Smooth muscle cell (in vitro differentiated cells): ENCODE measurements around the gene MRC2. TPM values are rescaled to one million over a fixed set of nuclear protein-coding genes. Genes with fewer than 3 reads are reported as not detected.

Experiments used
- DNase-seq: peaks from one replicate; lab custom pipeline; 2025; ENCODE audit not compliant: unreplicated experiment; lab: John Stamatoyannopoulos, UW
- H2AFZ ChIP-seq: fragments of 200-600 bp; sonication (generic); 2 replicates; pipeline ENCODE4 v1.6.0; 2016; ENCODE audit warnings: antibody characterized with exemption, low read depth, mild to moderate bottlenecking
- H3F3A ChIP-seq: fragments of 200-600 bp; sonication (generic); 2 replicates; pipeline ENCODE4 v1.6.0; 2017; ENCODE audit warnings: antibody characterized with exemption, low read depth
- H3K27ac ChIP-seq: fragments of 200-600 bp; sonication (generic); 2 replicates; pipeline ENCODE4 v1.5.1; 2016; ENCODE audit warnings: low read depth, mild to moderate bottlenecking
- H3K27me3 ChIP-seq: fragments of 200-600 bp; sonication (generic); 2 replicates; pipeline ENCODE4 v1.6.1; 2016; ENCODE audit warnings: low read depth, mild to moderate bottlenecking
- H3K36me3 ChIP-seq: fragments of 200-600 bp; sonication (generic); 2 replicates; pipeline ENCODE4 v1.5.1; 2016; ENCODE audit warnings: low read depth
- H3K4me1 ChIP-seq: fragments of 200-600 bp; sonication (generic); 2 replicates; pipeline ENCODE4 v1.5.1; 2016; ENCODE audit warnings: low read depth
- H3K4me2 ChIP-seq: fragments of 200-600 bp; sonication (generic); 2 replicates; pipeline ENCODE4 v1.6.0; 2016; ENCODE audit warnings: mild to moderate bottlenecking
- H3K4me3 ChIP-seq: fragments of 200-600 bp; sonication (generic); 2 replicates; pipeline ENCODE4 v1.5.1; 2016; ENCODE audit warnings: mild to moderate bottlenecking
- H3K79me2 ChIP-seq: fragments of 200-600 bp; sonication (generic); 2 replicates; pipeline ENCODE4 v1.6.0; 2016; ENCODE audit warnings: low read depth, mild to moderate bottlenecking
- H3K9ac ChIP-seq: fragments of 200-600 bp; sonication (generic); 2 replicates; pipeline ENCODE4 v1.6.0; 2016; ENCODE audit warnings: low read depth
- H3K9me3 ChIP-seq: fragments of 200-600 bp; sonication (generic); replicated peaks from 2 replicates; pipeline ENCODE4 v1.5.1; 2016; ENCODE audit warnings: low read depth
- H4K20me1 ChIP-seq: fragments of 200-600 bp; sonication (generic); 2 replicates; pipeline ENCODE4 v1.6.0; 2016; ENCODE audit warnings: low read depth
- CTCF ChIP-seq: fragments of 200-600 bp; sonication (generic); IDR thresholded peaks from 2 replicates; pipeline ENCODE4 v1.5.1; 2017; ENCODE audit warnings: borderline replicate concordance, mild to moderate bottlenecking, antibody characterized with exemption; ENCODE audit not compliant: insufficient read depth, poor library complexity, severe bottlenecking
- whole genome bisulfite sequencing: methylation state at CpG from one replicate; pipeline ENCODE4 v1.1.7; 2016; ENCODE audit warnings: low lambda C conversion rate; 5-methylcytosine and 5-hydroxymethylcytosine counted together
- polyA plus RNA-seq: library from polyadenylated mRNA; unstranded; fragments of >200 nt; fragmentation: Nextera tagmentation; extraction: Ambion mirVana; gene quantifications from 2 replicates; pipeline ENCODE4 v1.2.1, GENCODE V29; 2016
- total RNA-seq: library from RNA; depleted of rRNA; stranded (reverse); fragments of >200 nt; gene quantifications from 2 replicates; pipeline ENCODE4 v1.2.3, GENCODE V29; 2014

MRC2 gene
- total and polyA plus RNA-seq, 2 experiments from 2014 or later: 177 to 489 TPM

- no peak for TF ChIP-seq CTCF
- Histone ChIP-seq H3K4me1 (peaks cover 13% of the 10 kb centered on the region), H3F3A (no peaks in the 10 kb centered on the region), H3K36me3 (no peaks in the 10 kb centered on the region), H4K20me1 (no peaks in the 10 kb centered on the region), H3K79me2 (no peaks in the 10 kb centered on the region), H3K27me3 (no peaks in the 10 kb centered on the region), H3K9ac (no peak overlapping the region), H3K4me2 (no peak overlapping the region), H2AFZ (no peak overlapping the region), H3K9me3 (no peaks in the 10 kb centered on the region), H3K27ac (peak overlapping the region; percentile 86), H3K4me3 (no peak overlapping the region)
- no peak for DNase-seq
- 72% methylated on average over 1 of the region's 1 CpG for WGBS
Observed at GRCh38 chr17:62719586-62719985, 92.1 kb downstream of the MRC2 start.

- peak overlapping the region; percentile 86 for H3K27ac ChIP-seq
- H3K4me2 ChIP-seq: no peak overlapping the region
- H3K27me3 ChIP-seq: no peaks in the 10 kb centered on the region
- DNase-seq: no peak
- peaks cover 17% of the 10 kb centered on the region for H3K4me1 ChIP-seq
- no peak overlapping the region for H3K9ac ChIP-seq
- H3K4me3 ChIP-seq: no peak overlapping the region
- no peaks in the 10 kb centered on the region for H3K36me3 ChIP-seq
- no peaks in the 10 kb centered on the region for H3K9me3 ChIP-seq
- H2AFZ ChIP-seq: no peak overlapping the region
- H3F3A ChIP-seq: no peaks in the 10 kb centered on the region
- H4K20me1 ChIP-seq: no peaks in the 10 kb centered on the region
- TF ChIP-seq CTCF: peak; percentile 21
- no peaks in the 10 kb centered on the region for H3K79me2 ChIP-seq
- WGBS: 82% methylated on average over 3 of the region's 3 CpGs
Observed at GRCh38 chr17:62720126-62720850, 92.8 kb downstream of the MRC2 start.

GRCh38 chr17:62722625-62723024, 95.2 kb downstream of the MRC2 start:
- TF ChIP-seq CTCF: no peak
- no peaks in the 10 kb centered on the region for H4K20me1 ChIP-seq
- H3K27ac ChIP-seq: no peak overlapping the region
- no peak overlapping the region for H3K4me2 ChIP-seq
- no peak overlapping the region for H3K9ac ChIP-seq
- no peaks in the 10 kb centered on the region for H3K79me2 ChIP-seq
- no peaks in the 10 kb centered on the region for H3K9me3 ChIP-seq
- no peak overlapping the region for H2AFZ ChIP-seq
- H3K4me3 ChIP-seq: no peak overlapping the region
- no peaks in the 10 kb centered on the region for H3K36me3 ChIP-seq
- H3K27me3 ChIP-seq: no peaks in the 10 kb centered on the region
- no peaks in the 10 kb centered on the region for H3F3A ChIP-seq
- 47% methylated on average over 1 of the region's 1 CpG for WGBS
- no peak for DNase-seq
- H3K4me1 ChIP-seq: peaks cover 17% of the 10 kb centered on the region

- no peaks in the 10 kb centered on the region for H4K20me1 ChIP-seq
- no peaks in the 10 kb centered on the region for H3K27me3 ChIP-seq
- no peak for DNase-seq
- H3K4me3 ChIP-seq: no peak overlapping the region
- H3K79me2 ChIP-seq: no peaks in the 10 kb centered on the region
- H3F3A ChIP-seq: no peaks in the 10 kb centered on the region
- 78% methylated on average over 7 of the region's 7 CpGs for WGBS
- TF ChIP-seq CTCF: no peak
- no peak overlapping the region for H3K27ac ChIP-seq
- peaks cover 15% of the 10 kb centered on the region for H3K4me1 ChIP-seq
- H3K4me2 ChIP-seq: no peak overlapping the region
- H2AFZ ChIP-seq: no peak overlapping the region
- H3K9me3 ChIP-seq: no peaks in the 10 kb centered on the region
- no peak overlapping the region for H3K9ac ChIP-seq
- H3K36me3 ChIP-seq: no peaks in the 10 kb centered on the region
Observed at GRCh38 chr17:62723842-62724241, 96.4 kb downstream of the MRC2 start.
